Testis (tissue), 2 donors: ENCODE results near the gene TMEM200C.

Experiments
- CTCF ChIP-seq, 3 experiments: fragments of 450-650 bp in 2 of 3; fragments of 200-600 bp in 1 of 3; sonication (generic) in 1 of 3; IDR thresholded peaks; one replicate each; pipeline ENCODE4 v1.5.1; 2016 to 2019; ENCODE audit warnings: antibody characterized with exemption in 3 of 3, mild to moderate bottlenecking in 2 of 3, moderate library complexity in 1 of 3
- POLR2A ChIP-seq: fragments of 450-650 bp; IDR thresholded peaks from one replicate; pipeline ENCODE4 v1.6.1; 2017; ENCODE audit warnings: antibody characterized with exemption, mild to moderate bottlenecking, moderate library complexity

GRCh38 chr18:5918205-5918858 lies 23.0 kb upstream of the TMEM200C start:
- no peak for TF ChIP-seq CTCF (IDR thresholded peaks at IDR 0.05)
- TF ChIP-seq POLR2A, result no peak
